Hematopoietic multipotent progenitor cell treated with erythropoietin and hydrocortisone succinate and interleukin-3 and kit ligand, for 8 days (in vitro differentiated cells): ENCODE data around the gene ING4.

ENCODE experiments used
- DNase-seq: peaks from one replicate; pipeline ENCODE4 v3.0.0-alpha.2; 2015

The ING4 gene

GRCh38 chr12:6632026-6632983 is 30.6 kb downstream of the ING4 start:
- peak; percentile 37 for DNase-seq

DNA sequence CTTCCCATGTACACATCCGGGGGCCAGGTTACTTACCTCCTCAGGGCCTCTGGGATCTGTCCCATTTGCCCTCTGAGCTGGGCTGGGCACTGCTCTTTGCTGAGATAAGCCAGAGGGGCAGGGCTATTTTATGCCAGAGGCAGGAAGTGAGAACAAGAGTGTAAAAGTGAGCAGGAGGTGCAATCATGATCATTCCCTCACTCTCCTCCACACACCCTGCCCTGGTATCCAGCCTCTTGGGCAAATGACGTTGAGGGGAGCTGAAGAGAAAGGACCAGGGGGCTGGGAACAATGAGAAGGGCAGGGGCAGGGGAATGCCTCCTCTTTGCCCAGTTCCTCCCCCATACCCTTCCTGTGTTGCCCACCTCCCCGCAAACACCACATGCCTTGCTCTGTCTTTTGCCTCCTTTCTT is 31.4 kb downstream of the ING4 start:
- peak; percentile 75 for DNase-seq

GRCh38 chr12:6630736-6631135 is 32.2 kb downstream of the ING4 start:
- DNase-seq, result no peak

DNA sequence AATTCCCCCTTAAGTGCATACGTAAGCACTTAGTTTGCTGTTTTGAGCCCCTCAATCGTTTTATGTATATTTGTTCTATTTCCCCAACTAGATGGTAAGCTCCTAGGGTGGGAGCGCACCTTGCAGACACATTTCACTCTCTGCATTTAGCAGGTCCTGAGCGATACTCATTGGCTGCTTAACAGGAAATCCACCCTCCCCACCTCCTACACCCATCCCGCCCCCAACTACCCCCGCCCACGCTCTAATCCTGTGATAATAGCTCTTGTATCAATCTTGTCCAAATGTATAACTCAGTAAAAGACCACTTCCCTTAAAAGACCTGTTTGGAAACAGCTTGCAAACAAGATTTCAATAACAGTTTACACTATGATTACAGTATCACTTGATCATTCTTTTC is 35.3 kb downstream of the ING4 start:
- DNase-seq, result peak; percentile 37

DNA sequence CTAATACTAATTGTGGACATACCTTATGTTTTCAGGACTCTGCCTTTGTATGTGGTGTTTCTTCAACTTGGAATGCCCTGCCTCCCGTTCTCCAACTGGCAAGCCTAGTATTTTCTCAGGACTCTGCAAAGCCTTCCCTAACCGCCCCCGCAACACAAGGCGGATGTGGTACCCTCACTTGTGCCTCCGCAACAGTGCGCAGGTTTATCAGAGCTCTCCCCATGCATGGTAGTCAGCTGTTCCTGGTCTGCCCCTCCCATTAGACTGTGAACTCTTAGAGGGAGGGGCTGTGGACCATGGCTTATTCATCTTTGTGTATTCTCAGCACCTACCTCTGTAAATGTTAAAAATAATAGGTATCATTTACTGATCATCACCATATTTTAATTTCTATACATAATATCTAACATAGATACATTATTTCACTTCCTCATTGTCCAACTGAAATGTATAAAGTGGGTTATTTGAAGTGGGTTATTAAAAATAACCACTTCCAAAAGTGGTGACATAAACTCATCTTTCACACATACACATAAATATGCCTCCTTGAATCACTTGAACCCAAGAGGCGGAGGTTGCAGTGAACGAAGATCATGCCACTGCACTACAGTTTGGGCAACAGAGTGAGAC is 36.1 kb downstream of the ING4 start:
- DNase-seq, result peak; percentile 47

DNA sequence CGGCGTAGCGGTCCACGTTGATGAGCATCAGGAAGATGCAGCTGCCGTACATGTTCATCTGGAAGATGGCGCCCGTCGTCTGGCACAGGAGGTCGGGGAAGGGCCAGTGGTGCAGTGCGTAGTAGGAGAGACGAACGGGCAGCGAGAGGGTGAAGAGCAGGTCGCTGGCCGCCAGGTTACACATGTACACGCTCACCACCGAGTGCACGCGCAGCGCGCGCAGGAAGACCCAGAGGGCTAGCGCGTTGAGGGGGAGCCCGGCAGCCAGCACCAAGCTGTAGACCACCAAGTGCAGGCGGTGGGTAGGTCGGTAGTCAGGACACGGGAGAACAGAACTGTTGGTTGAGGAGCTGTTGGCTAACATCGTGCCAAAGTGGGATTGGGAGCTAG is 42.0 kb downstream of the ING4 start:
- DNase-seq, result no peak

DNA sequence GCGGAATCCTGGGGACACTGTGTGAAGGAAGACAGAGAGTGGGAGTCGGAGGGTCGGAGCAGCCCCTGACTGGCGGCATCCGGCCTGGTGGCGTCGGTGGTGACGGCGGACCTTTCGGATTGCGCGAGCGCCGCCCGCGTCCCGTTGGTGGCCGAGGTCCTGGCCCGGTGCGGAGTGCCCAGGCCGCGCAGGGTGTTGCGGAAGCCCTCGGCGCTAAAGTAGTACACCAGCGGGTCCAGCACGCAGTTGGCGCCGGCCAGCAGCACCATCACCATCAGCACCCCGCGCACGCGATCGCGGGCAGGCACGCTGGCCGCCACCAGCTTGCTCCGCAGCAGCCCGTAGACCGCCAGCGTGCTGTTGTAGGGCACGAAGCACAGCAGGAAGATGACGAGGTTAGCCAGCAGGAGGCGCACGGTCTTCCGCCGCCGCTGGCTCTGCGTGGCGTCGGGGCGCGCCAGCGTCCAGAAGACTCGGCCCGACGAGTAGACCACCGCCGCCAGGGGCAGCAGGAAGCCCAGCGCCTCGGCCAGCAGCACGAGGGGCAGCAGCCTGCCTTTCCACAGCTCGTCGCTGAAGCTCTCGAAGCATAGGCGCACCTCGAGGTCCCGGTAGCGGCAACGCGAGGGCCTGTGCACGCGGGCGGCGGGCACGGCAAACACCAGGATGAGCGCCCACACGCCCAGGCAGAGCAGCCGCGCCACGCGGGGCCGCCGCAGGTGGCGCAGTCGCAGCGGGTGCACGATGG is 42.6 kb downstream of the ING4 start:
- DNase-seq, result peak; percentile 31

DNA sequence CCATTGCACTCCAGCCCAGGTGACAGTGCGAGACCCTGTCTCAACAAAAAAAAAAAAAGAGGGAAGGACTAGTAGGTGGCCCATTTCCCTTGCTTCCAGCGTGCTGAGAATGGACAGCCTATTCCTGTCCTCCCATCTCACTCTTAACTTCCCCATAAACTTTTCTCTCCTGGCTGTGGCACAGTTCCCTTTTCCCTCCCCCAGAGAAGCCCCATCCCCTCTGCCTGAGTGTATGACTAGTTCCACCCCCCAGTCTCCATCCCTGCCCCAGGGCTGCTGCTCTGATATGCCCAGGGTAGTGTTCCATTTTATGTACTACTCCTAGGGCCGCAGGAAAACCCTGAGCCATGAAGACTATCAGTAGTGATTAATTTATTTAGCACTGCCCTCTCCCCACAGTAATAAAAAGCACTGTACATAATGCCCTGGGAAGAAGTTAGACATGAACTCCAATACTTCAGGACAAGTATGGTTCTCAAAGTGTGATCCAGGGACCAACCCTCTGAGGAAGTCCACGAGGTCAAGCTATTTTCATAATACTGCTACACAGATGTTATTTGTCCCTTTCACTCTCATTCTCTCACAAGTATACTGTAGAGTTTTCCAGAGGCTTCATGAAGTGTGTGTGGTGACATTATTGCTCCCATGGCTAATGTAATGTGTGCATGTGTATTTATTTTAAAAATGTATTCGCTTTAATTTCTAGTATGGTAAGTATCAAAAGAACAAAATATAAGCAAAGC is 44.3 kb downstream of the ING4 start:
- DNase-seq, result no peak

DNA sequence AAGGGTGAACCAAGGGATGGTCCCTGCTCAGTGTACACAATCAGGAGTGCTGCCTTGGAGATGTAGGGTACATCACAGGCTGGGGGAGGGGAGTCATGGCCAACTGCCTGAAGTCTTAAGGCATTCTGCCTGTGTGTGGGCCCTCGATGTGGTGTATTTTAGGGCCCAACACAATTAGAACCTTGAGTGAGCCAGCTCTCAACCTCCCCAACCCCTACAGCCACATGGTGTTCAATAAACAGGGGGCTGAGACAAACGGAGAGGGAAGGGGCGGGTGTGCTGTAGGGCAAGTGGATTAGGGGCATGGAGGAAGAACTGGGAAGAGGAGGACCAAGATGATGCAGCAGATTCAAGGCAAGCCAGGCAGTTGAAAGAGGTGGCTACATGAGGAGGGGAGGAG is 47.1 kb downstream of the ING4 start:
- DNase-seq, result no peak

DNA sequence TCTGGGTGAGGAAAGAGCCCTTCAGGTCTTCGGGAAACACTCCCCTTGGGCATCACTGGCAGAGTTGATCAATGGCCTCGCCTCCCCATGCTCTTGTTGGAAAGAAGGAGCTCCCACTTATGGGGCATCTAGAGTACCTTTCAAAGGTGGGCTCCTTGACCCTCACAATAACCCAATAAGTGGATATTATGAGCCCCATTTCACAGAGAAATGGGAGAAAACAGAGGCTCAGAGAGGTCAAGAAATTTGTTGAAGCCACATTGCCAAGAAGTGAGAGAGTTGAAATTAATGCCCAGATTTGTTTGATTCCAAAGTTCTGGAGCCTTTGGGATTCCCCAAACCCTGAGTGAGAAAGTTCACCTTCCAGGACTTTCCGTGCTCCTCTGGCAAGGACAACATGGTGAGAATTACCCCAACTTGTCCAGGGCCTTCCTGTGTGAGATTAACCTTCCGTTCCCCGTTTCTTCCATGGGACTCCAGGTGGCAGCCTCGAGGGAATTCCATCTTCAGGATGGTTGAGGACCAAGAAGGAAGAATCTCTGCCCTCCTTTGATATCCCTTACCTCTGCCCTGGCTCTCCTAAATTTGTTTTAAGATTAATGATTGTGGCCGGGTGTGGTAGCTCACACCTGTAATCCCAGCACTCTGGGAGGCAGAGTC is 48.3 kb downstream of the ING4 start:
- DNase-seq, result no peak

GRCh38 chr12:6613776-6614512 is 49.0 kb downstream of the ING4 start:
- peak; percentile 98 for DNase-seq

DNA sequence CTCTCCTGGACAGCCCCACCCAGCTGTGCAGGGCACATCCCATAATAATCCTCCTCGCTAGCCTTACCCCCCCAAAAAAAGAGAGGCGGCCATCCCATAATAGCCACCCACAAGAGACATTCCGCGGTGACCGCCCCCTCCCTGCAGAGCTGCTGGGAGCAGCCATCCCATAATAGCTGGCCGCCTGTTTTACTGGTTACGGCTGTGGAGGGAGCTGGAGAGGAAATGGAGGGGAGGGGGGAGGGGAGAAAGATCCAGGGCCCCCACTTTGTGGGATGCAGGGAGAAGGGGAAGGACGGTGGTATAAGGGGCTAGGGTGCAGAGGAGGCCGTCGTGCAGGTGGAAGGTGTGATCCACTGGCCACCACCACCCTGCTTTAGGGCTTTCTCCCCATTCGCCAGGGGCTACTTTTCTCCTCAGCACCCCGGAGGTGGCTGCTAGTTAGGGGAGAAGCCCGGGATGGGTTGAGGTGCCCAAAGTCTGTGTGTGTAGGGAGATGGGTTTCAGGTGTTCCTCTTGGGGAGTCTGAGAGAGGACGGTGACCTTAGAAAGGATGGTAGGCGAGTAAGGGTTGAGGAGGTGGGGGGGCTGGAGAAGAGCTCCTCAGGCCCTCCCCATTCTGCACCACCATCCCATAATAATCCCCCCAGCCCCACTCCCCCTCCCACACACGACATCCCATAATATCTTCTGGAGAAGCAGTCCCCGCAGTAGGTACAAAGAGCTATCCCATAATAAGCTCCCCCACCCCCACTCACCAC is 49.7 kb downstream of the ING4 start:
- peak; percentile 95 for DNase-seq

DNA sequence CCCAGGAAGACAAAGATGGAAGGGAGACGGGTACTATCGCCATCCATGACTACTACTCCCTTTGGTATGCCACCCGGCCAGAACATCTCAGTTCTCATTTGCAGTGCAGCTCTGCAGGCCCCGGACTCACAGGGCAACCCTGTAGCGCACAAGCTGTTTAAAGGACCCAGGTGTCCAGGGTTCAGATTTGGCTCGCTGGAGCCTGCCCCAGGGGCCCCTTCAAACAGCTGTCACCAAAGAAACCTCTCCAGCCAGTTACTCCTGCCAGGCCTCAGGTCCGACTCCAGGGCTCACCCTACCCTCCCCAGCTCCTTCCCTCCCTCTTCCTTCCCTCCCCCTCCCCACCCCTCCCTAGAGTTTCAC is 50.3 kb downstream of the ING4 start:
- no peak for DNase-seq

DNA sequence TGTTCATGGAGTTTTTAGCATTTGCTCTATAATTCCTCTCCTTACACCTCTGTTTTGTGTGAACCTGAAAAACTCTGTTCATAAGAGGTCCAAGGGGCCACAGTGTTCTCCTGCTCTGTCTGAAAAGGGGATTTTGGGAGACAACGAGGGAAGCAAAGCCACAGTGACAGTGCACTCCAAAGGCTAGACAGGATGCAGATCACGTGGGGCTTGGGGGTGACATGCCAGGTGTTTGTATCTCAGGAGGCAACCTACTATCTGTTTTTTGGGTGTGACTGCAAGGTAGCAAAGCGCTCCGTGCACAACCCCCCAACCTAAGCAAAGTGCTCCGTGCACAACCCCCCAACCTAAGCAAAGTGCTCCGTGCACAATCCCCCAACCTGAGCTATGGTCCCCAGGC is 50.7 kb downstream of the ING4 start:
- peak; percentile 27 for DNase-seq

DNA sequence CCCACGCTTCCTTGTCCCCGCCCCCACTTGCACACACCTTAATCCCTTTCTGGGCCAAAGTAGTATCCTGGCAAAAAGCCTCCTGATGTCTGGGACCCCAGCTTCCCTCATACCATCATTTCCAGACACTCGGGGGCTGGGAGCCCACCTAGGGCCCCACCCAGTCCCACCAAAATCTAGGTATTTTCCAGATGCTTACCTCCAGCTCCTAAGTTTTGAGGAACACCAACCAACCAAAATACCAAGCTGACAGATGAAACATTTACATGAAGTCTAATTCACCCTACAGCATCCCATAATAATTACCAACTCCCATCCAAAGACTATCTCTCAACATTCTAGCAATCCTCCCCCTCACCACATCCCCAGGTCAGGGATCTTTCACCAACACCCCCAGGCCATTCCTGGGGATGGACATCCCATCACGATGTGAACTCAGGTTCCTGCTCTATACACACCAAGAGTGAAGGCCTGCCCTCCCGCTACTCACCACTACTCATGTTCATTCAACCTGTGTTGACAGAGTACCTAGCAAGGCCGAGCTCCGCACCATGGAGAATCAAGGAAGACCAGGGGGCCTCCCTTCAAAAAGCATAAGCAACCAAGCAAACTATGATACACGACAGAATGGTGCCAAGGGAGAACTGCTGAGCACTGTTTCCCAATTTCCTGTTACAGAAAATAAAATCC is 54.2 kb downstream of the ING4 start:
- peak; percentile 36 for DNase-seq

- DNase-seq, result peak; percentile 97
These were observed 54.9 kb downstream of the ING4 start for GRCh38 chr12:6607751-6608591.

- DNase-seq, result peak; percentile 23
These were observed 56.4 kb downstream of the ING4 start for GRCh38 chr12:6606331-6607131.
